BJ (cell line): ENCODE measurements around the gene ADH1C. TPM values are rescaled to one million over a fixed set of nuclear protein-coding genes. Genes with fewer than 3 reads are reported as not detected.

Source experiments
- CTCF ChIA-PET: fragments of 350-600 bp; formaldehyde crosslinking; extraction: SDS; loops from one replicate; lab custom pipeline; 2021; ENCODE audit warnings: antibody characterized with exemption, inconsistent platforms; lab: Yijun Ruan, JAX
- POLR2A ChIA-PET: fragments of 300-600 bp; sonication (Branson Sonifier 250); formaldehyde crosslinking; extraction: SDS; loops from one replicate; lab custom pipeline; 2021; ENCODE audit warnings: antibody characterized with exemption; lab: Charles Lee
- DNase-seq: peaks from one replicate; pipeline ENCODE4 v3.0.0-alpha.2; 2011; ENCODE audit warnings: low read depth
- H3K27me3 ChIP-seq: 2 replicates; pipeline ENCODE4 v1.6.0; 2011; ENCODE audit warnings: low read length; ENCODE audit not compliant: control insufficient read depth, insufficient read depth
- H3K36me3 ChIP-seq: 2 replicates; pipeline ENCODE4 v1.5.1; 2011; ENCODE audit warnings: low read length; ENCODE audit not compliant: control insufficient read depth, insufficient read depth
- H3K4me3 ChIP-seq: 2 replicates; pipeline ENCODE4 v1.5.1; 2011; ENCODE audit warnings: low read depth, mild to moderate bottlenecking, control low read depth, low read length
- polyA plus RNA-seq: library from polyadenylated mRNA; depleted of rRNA; stranded (reverse); fragments of >200 nt; gene quantifications from 2 replicates; pipeline ENCODE4 v1.2.3, GENCODE V29; 2011
- TF ChIP-seq, protein P1 (sequence below): IDR thresholded peaks from 2 replicates; pipeline ENCODE4 v1.5.1; 2011; ENCODE audit warnings: low read depth, mild to moderate bottlenecking, control low read depth, inconsistent platforms, low read length, moderate library complexity; ENCODE audit not compliant: insufficient read depth

ADH1C gene
- polyA plus RNA-seq, 1 experiment, result 0.28 TPM

DNA sequence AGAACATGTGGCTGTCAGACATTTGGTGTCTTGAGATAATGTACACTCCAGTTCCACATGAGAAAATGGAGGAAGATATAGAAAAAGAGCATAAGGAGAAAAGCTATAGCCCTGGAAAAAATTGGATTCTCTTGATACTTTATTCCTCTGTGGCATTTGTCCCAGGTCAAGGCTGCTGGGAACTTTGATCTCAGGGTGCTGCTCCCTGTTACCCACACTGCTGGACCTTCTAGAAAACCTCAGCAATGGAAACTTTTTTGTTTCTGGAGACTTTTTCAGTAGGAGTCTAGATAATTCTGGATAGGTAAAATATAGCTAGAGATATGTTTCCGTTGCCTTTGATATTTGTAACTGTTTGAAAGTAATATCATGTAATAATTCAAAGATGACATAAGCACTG, 11.1 kb downstream of the ADH1C start:
- H3K27me3 ChIP-seq, result no peaks in the 10 kb centered on the region
- no peak overlapping the region for H3K4me3 ChIP-seq
- no peak for DNase-seq
- POLR2A ChIA-PET, result no interaction called here
- no peaks in the 10 kb centered on the region for H3K36me3 ChIP-seq
- CTCF ChIA-PET, result no interaction called here
- TF ChIP-seq, protein P1, sequence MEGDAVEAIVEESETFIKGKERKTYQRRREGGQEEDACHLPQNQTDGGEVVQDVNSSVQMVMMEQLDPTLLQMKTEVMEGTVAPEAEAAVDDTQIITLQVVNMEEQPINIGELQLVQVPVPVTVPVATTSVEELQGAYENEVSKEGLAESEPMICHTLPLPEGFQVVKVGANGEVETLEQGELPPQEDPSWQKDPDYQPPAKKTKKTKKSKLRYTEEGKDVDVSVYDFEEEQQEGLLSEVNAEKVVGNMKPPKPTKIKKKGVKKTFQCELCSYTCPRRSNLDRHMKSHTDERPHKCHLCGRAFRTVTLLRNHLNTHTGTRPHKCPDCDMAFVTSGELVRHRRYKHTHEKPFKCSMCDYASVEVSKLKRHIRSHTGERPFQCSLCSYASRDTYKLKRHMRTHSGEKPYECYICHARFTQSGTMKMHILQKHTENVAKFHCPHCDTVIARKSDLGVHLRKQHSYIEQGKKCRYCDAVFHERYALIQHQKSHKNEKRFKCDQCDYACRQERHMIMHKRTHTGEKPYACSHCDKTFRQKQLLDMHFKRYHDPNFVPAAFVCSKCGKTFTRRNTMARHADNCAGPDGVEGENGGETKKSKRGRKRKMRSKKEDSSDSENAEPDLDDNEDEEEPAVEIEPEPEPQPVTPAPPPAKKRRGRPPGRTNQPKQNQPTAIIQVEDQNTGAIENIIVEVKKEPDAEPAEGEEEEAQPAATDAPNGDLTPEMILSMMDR, result no peak

DNA sequence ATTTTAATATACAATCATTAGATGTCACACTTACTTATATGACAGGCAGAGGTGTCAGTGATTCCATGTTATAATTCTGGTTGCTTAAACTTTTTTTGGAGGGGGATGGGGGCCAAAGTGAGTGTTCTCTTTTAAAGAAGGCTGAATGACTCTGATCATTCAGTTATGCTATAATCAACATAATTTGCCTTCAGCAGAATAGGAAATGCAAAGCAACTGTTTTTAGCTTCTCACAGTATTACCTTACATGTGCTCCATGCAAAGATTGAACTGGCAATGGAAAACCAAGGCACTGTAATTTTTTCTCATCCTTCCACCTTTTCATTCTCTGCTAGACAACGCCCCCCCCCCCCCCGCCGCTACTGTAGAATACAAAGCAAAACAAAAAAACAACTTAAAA, 13.4 kb downstream of the ADH1C start:
- DNase-seq, result no peak
- TF ChIP-seq, protein P1, result no peak
- POLR2A ChIA-PET, result no interaction called here

DNA sequence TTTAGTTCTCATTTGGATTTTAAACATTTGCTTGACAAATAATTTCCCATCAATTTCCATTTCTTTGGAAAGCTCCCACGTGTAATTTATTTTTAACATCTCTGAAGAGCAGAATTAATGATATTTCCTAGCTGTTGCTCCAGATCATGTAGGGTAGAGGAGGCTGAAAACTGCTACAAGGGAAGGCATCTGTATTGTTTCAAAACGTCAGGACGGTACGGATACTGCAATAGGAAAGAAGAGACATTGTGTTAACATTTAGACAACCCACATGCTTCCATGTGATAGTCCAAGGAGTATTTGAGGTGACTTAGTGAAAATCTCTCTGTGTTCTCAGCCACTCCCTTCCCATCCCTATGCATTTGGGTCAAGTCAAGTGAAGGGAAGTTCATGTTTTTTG, 16.0 kb downstream of the ADH1C start:
- no peak for DNase-seq

More for the DNA sequence above, 13.4 kb downstream of the ADH1C start:
- CTCF ChIA-PET, result interaction anchor here (1.1 kb wide), 1 partner anchor 13 kb away, joined by 3 read pairs; no protein-coding TSS in a partner anchor
- no peaks in the 10 kb centered on the region for H3K27me3 ChIP-seq
- no peaks in the 10 kb centered on the region for H3K36me3 ChIP-seq
- no peak overlapping the region for H3K4me3 ChIP-seq

DNA sequence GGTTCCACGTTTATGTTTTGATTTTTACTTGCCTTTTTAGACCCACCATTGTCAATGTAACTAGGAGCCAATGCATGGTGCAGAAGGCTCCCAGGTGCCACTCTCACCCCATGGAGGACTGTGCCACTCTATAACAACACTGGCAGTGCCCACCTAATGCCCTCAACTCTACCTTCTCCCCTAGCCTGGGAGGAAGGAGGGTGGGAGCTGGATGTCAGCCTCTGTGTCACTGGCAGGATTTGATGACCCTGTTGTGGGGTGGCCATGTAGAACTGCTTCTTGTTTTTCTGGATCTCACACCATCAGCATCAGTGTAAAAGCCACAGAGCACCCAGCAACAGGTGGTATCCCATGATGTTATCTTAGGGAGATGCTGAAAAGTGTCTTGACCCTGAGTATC, 17.7 kb downstream of the ADH1C start:
- CTCF ChIA-PET, result no interaction called here

More for the DNA sequence above, 16.0 kb downstream of the ADH1C start:
- Histone ChIP-seq H3K36me3 (no peaks in the 10 kb centered on the region), H3K4me3 (no peak overlapping the region), H3K27me3 (no peaks in the 10 kb centered on the region)
- CTCF ChIA-PET, result no interaction called here
- TF ChIP-seq, protein P1, result no peak
- POLR2A ChIA-PET, result no interaction called here

DNA sequence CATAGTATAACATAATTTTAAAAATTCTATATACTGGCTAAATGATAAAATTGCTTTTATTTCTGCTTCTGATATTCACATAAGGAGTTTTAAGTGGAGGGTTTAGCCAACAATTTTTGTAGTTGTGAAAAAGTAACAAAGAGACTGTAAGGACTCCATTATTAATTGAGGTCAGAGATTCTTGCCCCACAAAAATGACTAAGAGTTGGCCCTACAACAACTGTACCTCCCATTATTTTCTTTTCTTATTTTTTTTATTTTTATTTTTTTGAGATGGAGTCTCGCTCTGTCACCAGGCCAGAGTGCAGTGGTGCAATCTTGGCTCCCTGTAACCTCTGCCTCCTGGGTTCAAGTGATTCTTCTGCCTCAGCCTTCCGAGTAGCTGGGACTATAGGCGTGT, 21.9 kb downstream of the ADH1C start:
- Histone ChIP-seq H3K4me3 (no peak overlapping the region), H3K27me3 (no peaks in the 10 kb centered on the region), H3K36me3 (no peaks in the 10 kb centered on the region)
- TF ChIP-seq, protein P1, result no peak
- DNase-seq, result no peak
- POLR2A ChIA-PET, result no interaction called here
- CTCF ChIA-PET, result interaction anchor here (0.7 to 0.9 kb wide), 2 partner anchors 75 to 140 kb away, joined by 3 read pairs; no protein-coding TSS in a partner anchor

More for the DNA sequence above, 17.7 kb downstream of the ADH1C start:
- no peak overlapping the region for H3K4me3 ChIP-seq
- DNase-seq, result no peak
- TF ChIP-seq, protein P1, result no peak
- no peaks in the 10 kb centered on the region for H3K36me3 ChIP-seq
- POLR2A ChIA-PET, result no interaction called here
- no peaks in the 10 kb centered on the region for H3K27me3 ChIP-seq
